ENCODE data around the gene FBXO48. TPM values are rescaled to one million over a fixed set of nuclear protein-coding genes. Genes with fewer than 3 reads are reported as not detected.

FBXO48 gene
- total and polyA plus RNA-seq, 10 of the 15 experiments (the other 5 are each of a cell fraction or from before 2014, with no cell fraction given): 0.56 to 2.3 (median 1.2) TPM

- no peak for TF ChIP-seq SREBF2 (IDR thresholded peaks at IDR 0.05; ENCODE audit: low read length)
- no peak; the same call in 1 of the 2 replicates for TF ChIP-seq GABPA (IDR thresholded peaks at IDR 0.05; ENCODE audit: low read depth)
- TF ChIP-seq MXI1 (IDR thresholded peaks at IDR 0.05; ENCODE audit: low read depth, low read length): peak; percentile 63; the same call in 1 of the 2 replicates
- TF ChIP-seq ZSCAN29 (IDR thresholded peaks at IDR 0.05): peak; percentile 68; the same call in 1 of the 2 replicates
- TF ChIP-seq HDAC2 (IDR thresholded peaks at IDR 0.05): no peak
- no peak for TF ChIP-seq TAF1 (IDR thresholded peaks at IDR 0.05; ENCODE audit: borderline replicate concordance, low read depth, low read length)
- peak; percentile 45; the same call in 1 of the 2 replicates for TF ChIP-seq NKRF (conservative IDR thresholded peaks at IDR 0.05)
- TF ChIP-seq POLR2A (IDR thresholded peaks at IDR 0.05; ENCODE audit: low read depth, low read length): no peak
- TF ChIP-seq CEBPZ (IDR thresholded peaks at IDR 0.05; ENCODE audit: low read depth, low read length): no peak
- no peak for TF ChIP-seq ASH2L (IDR thresholded peaks at IDR 0.05; ENCODE audit: borderline replicate concordance, low read depth)
- no peak for TF ChIP-seq POLR2AphosphoS5 (IDR thresholded peaks at IDR 0.05; ENCODE audit: low read length)
- TF ChIP-seq MYC (IDR thresholded peaks at IDR 0.05; ENCODE audit: insufficient read depth, insufficient read length, insufficient replicate concordance, low read length, severe bottlenecking): no peak
- peak; percentile 97 for TF ChIP-seq SKIL (IDR thresholded peaks at IDR 0.05; ENCODE audit: low read depth, poor library complexity, severe bottlenecking)
- peak; percentile 92 for TF ChIP-seq EED (IDR thresholded peaks at IDR 0.05; ENCODE audit: low read depth)
- TF ChIP-seq SPI1 (IDR thresholded peaks at IDR 0.05; ENCODE audit: borderline replicate concordance, insufficient read depth, low read depth, low read length): peak; percentile 94
- TF ChIP-seq ESRRA (IDR thresholded peaks at IDR 0.05; ENCODE audit: low read length): peak; percentile 41; the same call in 1 of the 2 replicates
- TF ChIP-seq BCL11A (IDR thresholded peaks at IDR 0.05; ENCODE audit: low read depth, low read length): peak; percentile 86
- TF ChIP-seq KLF5 (IDR thresholded peaks at IDR 0.05; ENCODE audit: partially characterized antibody): peak; percentile 42
- TF ChIP-seq YY1 (IDR thresholded peaks at IDR 0.05; ENCODE audit: low read depth, low read length): peak; percentile 89
- peak; percentile 22; the same call in 1 of the 2 replicates for TF ChIP-seq LARP7 (IDR thresholded peaks at IDR 0.05)
- peak; percentile 75 to 86; a peak in 3 of 4 replicates for TF ChIP-seq EP300 (IDR thresholded peaks at IDR 0.05; ENCODE audit: borderline replicate concordance in 1 of 2, control insufficient read depth in 1 of 2, low read depth in 2 of 2, low read length in 2 of 2)
These were observed 25.7 kb downstream of the FBXO48 start (continued) for GRCh38 chr2:68441179-68441993.
